ENCODE measurements around the gene LEFTY1. TPM values are rescaled to one million over a fixed set of nuclear protein-coding genes. Genes with fewer than 3 reads are reported as not detected.
"Not testable (repeated sequence)": the region's sequence is repeated elsewhere in the genome, so short reads cannot be mapped to it uniquely, and the experiment has no call there.

LEFTY1 gene
- 0.57 TPM for polyA plus RNA-seq (ENCODE audit: insufficient read length)

GRCh38 chr1:225888898-225889601 lies at the start of gene LEFTY1:
Gene LEFTY1 (minus strand): TSS chr1:225889146. CDS start chr1:225889066, 80 bp downstream.
- DNase-seq (ENCODE audit: low read depth): no peak

DNA sequence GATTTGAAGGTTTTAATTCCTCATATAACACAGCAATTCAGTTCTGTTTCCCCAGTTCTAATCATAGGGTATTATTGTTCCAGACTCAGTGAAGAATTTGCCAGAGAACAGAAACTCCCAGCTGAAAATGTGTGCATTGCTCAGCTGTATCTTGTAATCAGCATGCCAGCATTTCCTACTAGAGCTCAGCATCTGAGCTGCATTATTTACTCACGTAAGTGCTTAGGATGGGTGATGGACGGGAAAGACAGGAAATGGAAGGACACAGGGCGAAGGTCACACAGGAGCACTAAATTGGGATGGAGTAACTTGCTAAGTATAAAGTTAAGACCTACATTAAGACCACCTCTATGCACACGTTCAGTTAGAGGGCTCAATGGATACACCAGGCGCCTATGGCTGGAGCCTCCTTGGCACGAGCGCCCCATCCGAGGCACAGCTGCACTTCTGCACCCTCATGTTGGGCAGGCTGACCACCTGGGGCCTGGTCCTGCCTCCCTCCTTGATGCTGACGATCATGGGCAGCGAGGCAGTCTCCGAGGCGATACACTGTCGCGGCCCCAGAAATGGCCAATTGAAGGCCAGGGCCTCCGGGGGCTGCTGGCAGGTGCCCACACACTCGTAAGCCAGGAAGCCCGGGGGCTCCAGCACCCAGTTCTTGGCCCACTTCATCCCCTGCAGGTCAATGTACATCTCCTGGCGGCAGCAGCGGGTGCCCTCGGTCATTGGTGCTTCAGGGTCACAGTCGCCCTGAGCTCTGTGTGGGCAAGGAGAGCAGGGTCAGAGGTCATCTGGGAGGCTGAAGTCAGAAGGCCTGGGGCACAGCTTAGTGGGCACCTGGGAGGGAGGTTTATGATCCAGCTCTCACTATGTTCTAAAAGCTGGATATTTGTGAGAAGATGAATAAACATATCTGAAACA lies 48.4 kb upstream of the LEFTY1 start:
- DNase-seq (ENCODE audit: low read depth): no peak

- no peak for DNase-seq (ENCODE audit: low read depth)
These were observed 47.6 kb upstream of the LEFTY1 start for GRCh38 chr1:225936523-225936922.

DNA sequence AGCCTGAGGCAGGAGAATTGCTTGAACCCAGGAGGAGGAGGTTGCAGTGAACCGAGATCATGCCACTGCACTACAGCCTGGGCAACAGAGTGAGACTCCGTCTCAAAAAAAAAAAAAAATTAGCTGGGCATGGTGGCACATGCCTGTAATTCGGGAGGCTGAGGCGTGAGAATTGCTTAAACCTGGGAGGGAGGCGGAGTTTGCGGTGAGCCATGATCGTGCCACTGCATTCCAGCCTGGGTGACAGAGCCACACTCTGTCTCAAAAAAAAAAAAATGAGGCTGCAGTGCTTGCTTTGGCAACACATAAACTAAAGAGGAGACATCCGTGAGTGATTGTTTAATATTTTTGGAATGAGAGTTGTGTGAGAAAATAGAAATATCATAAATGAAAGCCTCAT lies 47.1 kb upstream of the LEFTY1 start:
- DNase-seq (ENCODE audit: low read depth): not testable (repeated sequence)

- DNase-seq (ENCODE audit: low read depth): no peak
These were observed 45.8 kb upstream of the LEFTY1 start for GRCh38 chr1:225934711-225935110.

GRCh38 chr1:225933072-225933471 lies 44.1 kb upstream of the LEFTY1 start:
- DNase-seq (ENCODE audit: low read depth): no peak

GRCh38 chr1:225931270-225932136 lies 42.6 kb upstream of the LEFTY1 start:
- DNase-seq (ENCODE audit: low read depth): no peak

GRCh38 chr1:225930566-225930965 lies 41.6 kb upstream of the LEFTY1 start:
- DNase-seq (ENCODE audit: low read depth): no peak

GRCh38 chr1:225929462-225929861 lies 40.5 kb upstream of the LEFTY1 start:
- DNase-seq (ENCODE audit: low read depth): not testable (repeated sequence)

- DNase-seq (ENCODE audit: low read depth): no peak
These were observed 39.5 kb upstream of the LEFTY1 start for GRCh38 chr1:225928186-225929175.

GRCh38 chr1:225926551-225927113 lies 37.7 kb upstream of the LEFTY1 start:
- no peak for DNase-seq (ENCODE audit: low read depth)

GRCh38 chr1:225923692-225924555 lies 35.0 kb upstream of the LEFTY1 start, which contains the start of gene PYCR2:
Gene PYCR2 (minus strand): TSS chr1:225924250. CDS start chr1:225924110, 140 bp downstream.
- peak; percentile 83 for DNase-seq (ENCODE audit: low read depth)

DNA sequence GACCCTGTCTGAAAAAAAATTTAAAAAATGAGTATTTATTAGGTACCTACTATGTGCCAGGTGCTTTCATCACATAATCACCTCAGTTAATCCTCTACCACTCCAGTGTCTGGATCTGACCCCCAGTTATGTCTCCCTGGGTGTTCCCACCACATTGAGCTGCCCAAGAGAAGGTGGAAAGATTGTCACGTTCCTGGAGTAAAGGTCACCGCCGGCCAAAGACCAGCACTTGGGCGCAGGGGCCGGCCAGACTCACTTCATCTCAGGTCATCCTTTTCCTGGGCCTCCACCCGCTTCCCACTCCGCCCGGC lies 34.4 kb upstream of the LEFTY1 start:
- DNase-seq (ENCODE audit: low read depth): no peak

DNA sequence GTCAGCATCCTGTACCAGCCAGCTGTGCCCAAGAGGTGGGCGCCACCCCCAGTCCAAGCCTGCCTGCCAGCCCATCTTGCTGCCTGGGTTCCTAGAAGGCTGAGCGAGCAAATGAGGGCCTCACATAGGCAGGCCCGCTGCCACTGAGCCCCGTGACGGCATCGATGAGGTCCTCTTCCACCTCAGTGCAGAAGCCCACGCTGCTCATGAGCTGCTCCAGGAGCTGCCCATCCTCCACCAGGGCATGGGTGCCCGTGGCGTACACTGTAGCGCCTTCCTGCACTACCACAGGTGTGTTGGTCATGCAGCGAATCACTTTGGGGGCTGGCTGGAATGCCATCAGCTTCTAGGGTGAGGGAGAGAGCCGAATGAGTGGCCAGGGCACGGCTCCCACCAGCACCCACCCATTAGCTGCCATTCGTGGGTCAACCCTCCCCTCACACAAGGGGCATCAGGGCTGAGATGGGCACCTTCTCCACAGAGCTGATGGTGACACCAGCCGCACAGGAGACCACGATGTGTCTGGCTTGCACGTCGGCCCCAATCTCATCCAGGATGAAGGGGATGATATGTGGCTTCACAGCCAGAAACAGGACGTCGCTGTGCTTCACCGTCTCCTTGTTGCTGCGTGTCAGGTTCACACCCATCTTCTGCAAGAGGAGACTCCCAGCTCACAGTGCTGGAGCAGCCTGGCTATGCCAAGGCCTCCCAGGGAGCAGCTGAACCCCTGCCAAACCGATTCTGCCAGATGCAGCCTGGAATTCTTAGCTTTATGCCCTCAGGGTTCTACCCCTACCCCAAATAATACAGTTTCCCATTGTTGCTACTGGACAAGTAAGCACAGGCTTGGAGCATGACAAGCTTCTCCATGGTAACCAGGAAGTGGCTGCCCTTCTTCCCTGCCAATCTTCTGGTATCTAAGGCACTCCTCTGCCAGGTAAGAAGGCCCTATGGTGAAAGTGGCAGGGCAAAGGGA lies 33.1 kb upstream of the LEFTY1 start:
- no peak for DNase-seq (ENCODE audit: low read depth)

DNA sequence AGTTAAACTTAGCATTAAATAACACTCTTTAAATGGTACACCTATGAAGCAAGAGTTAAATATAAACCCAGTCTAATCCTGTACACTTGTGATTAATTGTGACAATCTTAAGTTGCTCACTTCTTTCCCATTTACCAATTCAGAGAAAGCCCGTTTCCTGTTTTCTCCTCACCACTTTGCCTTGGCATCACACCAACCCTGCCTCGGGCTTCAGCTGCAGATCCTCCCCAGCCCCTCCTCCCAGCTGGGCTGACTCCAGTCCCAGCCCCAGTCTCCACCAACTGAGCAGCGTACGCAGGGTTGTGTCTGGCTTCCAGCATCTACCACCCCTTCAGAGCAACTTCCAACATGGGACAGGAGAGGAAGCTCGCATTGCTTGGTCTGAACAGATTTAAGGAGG lies 31.0 kb upstream of the LEFTY1 start:
- DNase-seq (ENCODE audit: low read depth): no peak

GRCh38 chr1:225918280-225918679 lies 29.3 kb upstream of the LEFTY1 start:
- DNase-seq (ENCODE audit: low read depth): no peak

- DNase-seq (ENCODE audit: low read depth): no peak
These were observed 28.6 kb upstream of the LEFTY1 start for GRCh38 chr1:225917536-225917935.

GRCh38 chr1:225917101-225917500 lies 28.2 kb upstream of the LEFTY1 start:
- DNase-seq (ENCODE audit: low read depth): no peak

All from forelimb muscle (tissue), 1 donor.